PC-3 (cell line): ENCODE measurements around the gene FZD8. TPM values are rescaled to one million over a fixed set of nuclear protein-coding genes. Genes with fewer than 3 reads are reported as not detected.

Experiments used
- ATAC-seq: fragments of 200-7000 bp; cut with Tn5 transposase; 2 replicates; pipeline ENCODE4 v1.9.1; 2020; ENCODE audit warnings: mild to moderate bottlenecking, moderate library complexity
- BruUV-seq: library from RNA; stranded (reverse); fragments of 400-500 nt; replicated peaks from 2 replicates; lab custom pipeline; 2021; lab: Mats Ljungman, UMichigan
- CTCF ChIA-PET: fragments of 300-600 bp; sonication (Branson Sonifier 250); formaldehyde crosslinking; loops from one replicate; lab custom pipeline; 2022; ENCODE audit warnings: antibody characterized with exemption; lab: Charles Lee
- POLR2A ChIA-PET: fragments of 300-600 bp; sonication (Branson Sonifier 250); formaldehyde crosslinking; loops from one replicate; lab custom pipeline; 2022; ENCODE audit warnings: antibody characterized with exemption; ENCODE audit not compliant: unreplicated experiment; lab: Charles Lee
- DNase-seq: peaks from one replicate; pipeline ENCODE4 v3.0.0-alpha.2; 2015
- H2AFZ ChIP-seq: fragments of 300-600 bp; sonication (generic); 2 replicates; pipeline ENCODE4 v1.6.0; 2016; ENCODE audit warnings: antibody characterized with exemption, low read length
- H3F3A ChIP-seq: fragments of 300-600 bp; sonication (generic); one replicate; pipeline ENCODE4 v1.6.0; 2017; ENCODE audit warnings: antibody characterized with exemption, low read length, control low read depth, mild to moderate bottlenecking; ENCODE audit not compliant: unreplicated experiment
- H3K27ac ChIP-seq: fragments of 300-600 bp; sonication (generic); 2 replicates; pipeline ENCODE4 v1.5.1; 2016; ENCODE audit warnings: mild to moderate bottlenecking, low read length
- H3K27me3 ChIP-seq: fragments of 300-600 bp; sonication (generic); 2 replicates; pipeline ENCODE4 v1.6.1; 2016; ENCODE audit warnings: low read length, mixed read lengths
- H3K36me3 ChIP-seq: fragments of 300-600 bp; sonication (generic); 2 replicates; pipeline ENCODE4 v1.6.1; 2016; ENCODE audit warnings: low read depth, mixed run types, low read length, mixed read lengths
- H3K4me1 ChIP-seq: fragments of 300-600 bp; sonication (generic); 2 replicates; pipeline ENCODE4 v1.5.1; 2016; ENCODE audit warnings: low read length; ENCODE audit not compliant: insufficient read depth
- H3K4me2 ChIP-seq: fragments of 300-600 bp; sonication (generic); 2 replicates; pipeline ENCODE4 v1.6.0; 2016; ENCODE audit warnings: low read length
- H3K4me3 ChIP-seq: fragments of 300-600 bp; sonication (generic); 2 replicates; pipeline ENCODE4 v1.5.1; 2016; ENCODE audit warnings: mild to moderate bottlenecking, low read length, mixed read lengths
- H3K79me2 ChIP-seq: fragments of 300-600 bp; sonication (generic); 2 replicates; pipeline ENCODE4 v1.6.1; 2017; ENCODE audit warnings: low read length, mixed read lengths
- H3K9ac ChIP-seq: fragments of 300-600 bp; sonication (generic); 2 replicates; pipeline ENCODE4 v1.6.0; 2016; ENCODE audit warnings: mild to moderate bottlenecking, low read length
- H3K9me2 ChIP-seq: fragments of 300-600 bp; sonication (generic); replicated peaks from 2 replicates; pipeline ENCODE4 v1.6.1; 2016; ENCODE audit warnings: mixed run types, low read length, mixed read lengths
- H3K9me3 ChIP-seq: fragments of 300-600 bp; sonication (generic); 2 replicates; pipeline ENCODE4 v1.6.1; 2016; ENCODE audit warnings: low read length, mixed read lengths
- H4K20me1 ChIP-seq: fragments of 300-600 bp; sonication (generic); 2 replicates; pipeline ENCODE4 v1.6.1; 2016; ENCODE audit warnings: low read length, mixed read lengths
- EZH2 ChIP-seq: fragments of 300-600 bp; sonication (generic); IDR thresholded peaks from one replicate; pipeline ENCODE4 v1.6.1; 2017; ENCODE audit warnings: antibody characterized with exemption, mild to moderate bottlenecking, low read length; ENCODE audit not compliant: unreplicated experiment
- EZH2phosphoT487 ChIP-seq: fragments of 300-600 bp; sonication (generic); IDR thresholded peaks from 2 replicates; pipeline ENCODE4 v1.6.1; 2018; ENCODE audit warnings: mild to moderate bottlenecking, antibody characterized with exemption, low read length, borderline replicate concordance
- intact Hi-C: fragments of 100-400 bp; cut with micrococcal nuclease; formaldehyde crosslinking; loops from 2 replicates; pipeline ENCODE4 v1.9.0; 2023
- total RNA-seq: library from RNA; depleted of rRNA; stranded (reverse); fragments of >200 nt; gene quantifications from 2 replicates; pipeline ENCODE4 v1.2.3, GENCODE V29; 2014
- TF ChIP-seq, protein P1 (sequence below): fragments of 300-600 bp; sonication (generic); conservative IDR thresholded peaks from 2 replicates; pipeline ENCODE4 v1.5.1; 2017; ENCODE audit warnings: antibody characterized with exemption, low read depth, mild to moderate bottlenecking, low read length

FZD8 gene
- total RNA-seq, 1 experiment from 2014 or later = 275 TPM

GRCh38 chr10:35636956-35637355 lies 5.1 kb downstream of the FZD8 start:
- H2AFZ ChIP-seq = no peak overlapping the region
- POLR2A ChIA-PET = interaction anchor here (0.7 to 1.7 kb wide), 4 partner anchors 13 to 1122 kb away, joined by 3 to 9 read pairs (median 6); no protein-coding TSS in a partner anchor
- intact Hi-C loops = loop anchor here (1.0 to 10.0 kb wide), 7 partner anchors 146 to 1000 kb away; no protein-coding TSS in a partner anchor
- peak overlapping the region; percentile 69 for H3K4me3 ChIP-seq
- peaks cover 49% of the 10 kb centered on the region for H3K79me2 ChIP-seq
- H3K27ac ChIP-seq = peak overlapping the region; percentile 71
- no peaks in the 10 kb centered on the region for H3K27me3 ChIP-seq
- CTCF ChIA-PET = interaction anchor here (0.6 to 4.5 kb wide), 6 partner anchors 24 to 1244 kb away, joined by 3 to 85 read pairs (median 15); no protein-coding TSS in a partner anchor
- no peaks in the 10 kb centered on the region for H3K9me2 ChIP-seq
- peaks cover 32% of the 10 kb centered on the region for H4K20me1 ChIP-seq
- DNase-seq = peak; percentile 70
- H3K4me2 ChIP-seq = peak overlapping the region; percentile 87
- peaks cover 63% of the 10 kb centered on the region for H3K4me1 ChIP-seq
- BruUV-seq = no TSS peak
- H3K9me3 ChIP-seq = no peaks in the 10 kb centered on the region
- peaks cover 14% of the 10 kb centered on the region for H3K36me3 ChIP-seq
- peak overlapping the region; percentile 56 for H3K9ac ChIP-seq
- ATAC-seq = no peak
- H3F3A ChIP-seq = peaks cover 31% of the 10 kb centered on the region
- TF ChIP-seq, protein P1, sequence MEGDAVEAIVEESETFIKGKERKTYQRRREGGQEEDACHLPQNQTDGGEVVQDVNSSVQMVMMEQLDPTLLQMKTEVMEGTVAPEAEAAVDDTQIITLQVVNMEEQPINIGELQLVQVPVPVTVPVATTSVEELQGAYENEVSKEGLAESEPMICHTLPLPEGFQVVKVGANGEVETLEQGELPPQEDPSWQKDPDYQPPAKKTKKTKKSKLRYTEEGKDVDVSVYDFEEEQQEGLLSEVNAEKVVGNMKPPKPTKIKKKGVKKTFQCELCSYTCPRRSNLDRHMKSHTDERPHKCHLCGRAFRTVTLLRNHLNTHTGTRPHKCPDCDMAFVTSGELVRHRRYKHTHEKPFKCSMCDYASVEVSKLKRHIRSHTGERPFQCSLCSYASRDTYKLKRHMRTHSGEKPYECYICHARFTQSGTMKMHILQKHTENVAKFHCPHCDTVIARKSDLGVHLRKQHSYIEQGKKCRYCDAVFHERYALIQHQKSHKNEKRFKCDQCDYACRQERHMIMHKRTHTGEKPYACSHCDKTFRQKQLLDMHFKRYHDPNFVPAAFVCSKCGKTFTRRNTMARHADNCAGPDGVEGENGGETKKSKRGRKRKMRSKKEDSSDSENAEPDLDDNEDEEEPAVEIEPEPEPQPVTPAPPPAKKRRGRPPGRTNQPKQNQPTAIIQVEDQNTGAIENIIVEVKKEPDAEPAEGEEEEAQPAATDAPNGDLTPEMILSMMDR = no peak
- TF ChIP-seq EZH2phosphoT487 = no peak

DNA sequence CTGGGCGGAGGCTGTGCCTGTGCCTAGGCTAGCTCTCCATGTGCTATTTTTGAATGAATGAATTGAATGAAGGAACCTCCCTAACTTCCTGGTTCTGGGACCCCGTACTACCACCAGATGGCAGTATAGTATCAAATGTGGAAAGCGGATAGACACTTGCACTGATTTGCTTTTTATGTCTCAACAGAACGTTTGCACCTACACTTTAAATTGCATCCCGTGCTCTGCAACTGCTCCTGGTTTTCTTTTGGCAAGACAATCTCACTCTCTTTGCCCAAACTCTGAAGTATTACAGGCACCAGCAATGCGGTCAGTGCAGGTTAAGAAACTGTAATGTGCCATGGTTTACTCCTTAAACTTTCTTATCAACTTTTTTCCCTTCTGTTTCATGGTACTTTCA lies 6.5 kb downstream of the FZD8 start:
- Histone ChIP-seq H3K27me3 (no peaks in the 10 kb centered on the region), H3K9ac (peak overlapping the region; percentile 56), H4K20me1 (peaks cover 27% of the 10 kb centered on the region), H3F3A (peaks cover 31% of the 10 kb centered on the region), H3K36me3 (peaks cover 14% of the 10 kb centered on the region), H3K27ac (peak overlapping the region; percentile 71), H3K4me2 (peak overlapping the region; percentile 87), H3K9me2 (no peaks in the 10 kb centered on the region), H3K4me3 (peak overlapping the region; percentile 69), H3K79me2 (peaks cover 37% of the 10 kb centered on the region), H3K4me1 (peaks cover 63% of the 10 kb centered on the region), H3K9me3 (no peaks in the 10 kb centered on the region), H2AFZ (no peak overlapping the region)
- ChIA-PET CTCF (interaction anchor here (0.5 to 4.5 kb wide), 26 partner anchors 8 to 1245 kb away, joined by 3 to 85 read pairs (median 4); no protein-coding TSS in a partner anchor), POLR2A (interaction anchor here (0.5 to 1.7 kb wide), 7 partner anchors 356 to 1633 kb away, joined by 3 to 9 read pairs (median 4); no protein-coding TSS in a partner anchor)
- BruUV-seq = no TSS peak
- intact Hi-C loops = loop anchor here (1.0 to 10.0 kb wide), 12 partner anchors 255 to 1246 kb away; no protein-coding TSS in a partner anchor
- DNase-seq (peak; percentile 100), ATAC-seq (peak; percentile 21)
- TF ChIP-seq EZH2phosphoT487 = no peak
- TF ChIP-seq EZH2 = no peak
- TF ChIP-seq, protein P1 = peak; percentile 100
